Large intestine (tissue), 3 donors: ENCODE results near the gene HSPB7. TPM values are rescaled to one million over a fixed set of nuclear protein-coding genes. Genes with fewer than 3 reads are reported as not detected.

ENCODE experiments used
- DNase-seq, 2 donors: peaks; one replicate each; pipeline versions ENCODE4 v3.0.0 to v3.0.0-alpha.2; 2013
- H3K27ac ChIP-seq: one replicate; pipeline ENCODE4 v1.5.1; 2013; ENCODE audit warnings: low read length
- H3K27me3 ChIP-seq: 2 replicates; pipeline ENCODE4 v1.6.1; 2013; ENCODE audit warnings: low read length; ENCODE audit not compliant: control insufficient read depth, insufficient read depth
- H3K36me3 ChIP-seq: 2 replicates; pipeline ENCODE4 v1.6.1; 2013; ENCODE audit warnings: low read length; ENCODE audit not compliant: control insufficient read depth, insufficient read depth
- H3K4me1 ChIP-seq: one replicate; pipeline ENCODE4 v1.6.1; 2013; ENCODE audit warnings: low read length; ENCODE audit not compliant: control insufficient read depth, insufficient read depth
- H3K4me3 ChIP-seq: one replicate; pipeline ENCODE4 v1.5.1; 2013; ENCODE audit warnings: low read length
- H3K9me3 ChIP-seq: one replicate; pipeline ENCODE4 v1.6.1; 2013; ENCODE audit warnings: mild to moderate bottlenecking, low read depth, low read length, moderate library complexity; ENCODE audit not compliant: control insufficient read depth
- WGBS: methylation state at CpG from one replicate; pipeline ENCODE4 v1.1.5; 2013; ENCODE audit warnings: low lambda C conversion rate; ENCODE audit not compliant: insufficient coverage; 5-methylcytosine and 5-hydroxymethylcytosine counted together
- polyA plus RNA-seq: library from polyadenylated mRNA; unstranded; fragments of 120-200 nt; gene quantifications from one replicate; pipeline ENCODE4 v1.2.1, GENCODE V29; 2013

The HSPB7 gene
- polyA plus RNA-seq, 1 donor: 13.2 TPM

- Histone ChIP-seq H3K4me3 (no peak overlapping the region), H3K36me3 (no peaks in the 10 kb centered on the region), H3K4me1 (peaks cover 30% of the 10 kb centered on the region), H3K27ac (peak overlapping the region; percentile 13), H3K9me3 (peaks cover 9% of the 10 kb centered on the region), H3K27me3 (peaks cover 4% of the 10 kb centered on the region)
- peak in 1 of 2 donors; percentile 38 for DNase-seq
- whole genome bisulfite sequencing: 80% methylated on average over 1 of the region's 17 CpGs
Measured at GRCh38 chr1:16014509-16015482, 3.0 kb downstream of the HSPB7 start.

- Histone ChIP-seq H3K27me3 (peaks cover 4% of the 10 kb centered on the region), H3K4me1 (peaks cover 26% of the 10 kb centered on the region), H3K36me3 (no peaks in the 10 kb centered on the region), H3K4me3 (no peak overlapping the region), H3K27ac (peak overlapping the region; percentile 11), H3K9me3 (peaks cover 9% of the 10 kb centered on the region)
- DNase-seq: no peak
- no CpG with 5 or more reads among the region's 4 CpGs for WGBS
Measured at GRCh38 chr1:16013908-16014258, 4.0 kb downstream of the HSPB7 start.

GRCh38 chr1:16013220-16013907 lies 4.5 kb downstream of the HSPB7 start:
- Histone ChIP-seq H3K27ac (peak overlapping the region; percentile 27), H3K4me3 (peak overlapping the region; percentile 31), H3K9me3 (peaks cover 9% of the 10 kb centered on the region), H3K27me3 (peaks cover 4% of the 10 kb centered on the region), H3K36me3 (no peaks in the 10 kb centered on the region), H3K4me1 (peaks cover 20% of the 10 kb centered on the region)
- peak; percentile 47 to 62 for DNase-seq
- no CpG with 5 or more reads among the region's 28 CpGs for WGBS

GRCh38 chr1:16012590-16013219 lies 5.1 kb downstream of the HSPB7 start:
- WGBS: no CpG with 5 or more reads among the region's 36 CpGs
- Histone ChIP-seq H3K36me3 (no peaks in the 10 kb centered on the region), H3K9me3 (peaks cover 9% of the 10 kb centered on the region), H3K4me1 (peaks cover 17% of the 10 kb centered on the region), H3K27ac (peak overlapping the region; percentile 27), H3K4me3 (peak overlapping the region; percentile 31), H3K27me3 (peaks cover 4% of the 10 kb centered on the region)
- DNase-seq: peak in 1 of 2 donors; percentile 67

- no peak for DNase-seq
- Histone ChIP-seq H3K4me3 (no peak overlapping the region), H3K36me3 (no peaks in the 10 kb centered on the region), H3K9me3 (peaks cover 9% of the 10 kb centered on the region), H3K27ac (no peak overlapping the region), H3K27me3 (peaks cover 4% of the 10 kb centered on the region), H3K4me1 (peaks cover 17% of the 10 kb centered on the region)
- no CpG with 5 or more reads among the region's 11 CpGs for WGBS
Measured at GRCh38 chr1:16011936-16012589, 5.8 kb downstream of the HSPB7 start.

GRCh38 chr1:16010837-16011236 lies 7.0 kb downstream of the HSPB7 start:
- Histone ChIP-seq H3K27ac (no peak overlapping the region), H3K27me3 (peaks cover 4% of the 10 kb centered on the region), H3K4me3 (no peak overlapping the region), H3K36me3 (no peaks in the 10 kb centered on the region), H3K4me1 (peaks cover 17% of the 10 kb centered on the region), H3K9me3 (peaks cover 9% of the 10 kb centered on the region)
- WGBS: no CpG with 5 or more reads among the region's 3 CpGs
- no peak for DNase-seq

- Histone ChIP-seq H3K4me3 (no peak overlapping the region), H3K27me3 (peaks cover 4% of the 10 kb centered on the region), H3K9me3 (peaks cover 4% of the 10 kb centered on the region), H3K4me1 (peaks cover 13% of the 10 kb centered on the region), H3K36me3 (no peaks in the 10 kb centered on the region), H3K27ac (no peak overlapping the region)
- no peak for DNase-seq
- no CpG with 5 or more reads among the region's 11 CpGs for WGBS
Measured at GRCh38 chr1:16009678-16010077, 8.2 kb downstream of the HSPB7 start.

- no peak overlapping the region for H3K4me3 ChIP-seq
- H3K27me3 ChIP-seq: peaks cover 4% of the 10 kb centered on the region
- H3K4me1 ChIP-seq: peaks cover 13% of the 10 kb centered on the region
- peak in 1 of 2 donors; percentile 59 for DNase-seq
- WGBS: no CpG with 5 or more reads among the region's 4 CpGs
- H3K27ac ChIP-seq: no peak overlapping the region
- H3K9me3 ChIP-seq: peaks cover 4% of the 10 kb centered on the region
- H3K36me3 ChIP-seq: no peaks in the 10 kb centered on the region
Measured at GRCh38 chr1:16009030-16009460, 8.8 kb downstream of the HSPB7 start.

- Histone ChIP-seq H3K27ac (no peak overlapping the region), H3K4me3 (no peak overlapping the region), H3K4me1 (peaks cover 5% of the 10 kb centered on the region), H3K27me3 (peaks cover 4% of the 10 kb centered on the region), H3K9me3 (no peaks in the 10 kb centered on the region), H3K36me3 (no peaks in the 10 kb centered on the region)
- WGBS: no CpG with 5 or more reads among the region's 6 CpGs
- no peak for DNase-seq
Measured at GRCh38 chr1:16007671-16008341, 10.0 kb downstream of the HSPB7 start.
